Transverse colon (tissue), 1 donor: ENCODE results near the gene SLC10A1.

ENCODE experiments used
- EP300 ChIP-seq: sonication (generic); formaldehyde crosslinking; IDR thresholded peaks from one replicate; pipeline ENCODE4 v1.6.1; 2017; ENCODE audit warnings: antibody characterized with exemption, low read depth
- POLR2A ChIP-seq: fragments of 450-650 bp; IDR thresholded peaks from one replicate; pipeline ENCODE4 v1.6.1; 2016; ENCODE audit warnings: antibody characterized with exemption, mild to moderate bottlenecking, moderate library complexity

DNA sequence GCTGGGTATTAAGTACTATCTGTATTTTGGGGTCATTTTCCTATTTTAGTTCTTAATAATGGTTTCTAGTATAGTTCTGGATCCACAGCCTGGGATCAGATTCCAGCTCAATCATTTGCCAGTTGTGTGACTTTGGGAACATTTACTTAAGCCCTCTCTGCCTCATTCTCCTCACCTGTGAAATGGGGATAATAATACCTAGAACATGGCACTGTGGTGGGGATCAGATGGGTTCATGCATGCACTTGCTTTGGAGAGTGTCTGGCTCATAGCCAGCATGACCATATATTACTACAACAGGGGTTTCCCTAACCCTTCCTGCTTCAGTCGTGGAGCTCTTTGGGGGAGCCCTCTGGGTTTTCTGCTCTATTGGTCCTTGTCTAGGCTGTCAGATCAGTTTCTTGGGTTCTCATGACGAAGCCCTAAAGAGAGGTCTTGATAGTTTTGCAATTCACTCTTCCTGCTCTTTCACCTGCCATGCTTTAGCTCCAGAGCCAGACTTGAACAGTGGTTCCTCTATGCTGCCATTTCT lies 48.1 kb upstream of the SLC10A1 start:
- TF ChIP-seq EP300 (no peak), POLR2A (no peak)
